DOHH2 (cell line): ENCODE measurements around the gene LBR.

Source experiments
- H3F3A ChIP-seq: fragments of 200-600 bp; sonication (generic), shearing (Covaris generic); 2 replicates; pipeline ENCODE4 v1.6.0; 2016; ENCODE audit warnings: antibody characterized with exemption, mild to moderate bottlenecking; ENCODE audit not compliant: control insufficient read depth, insufficient read depth
- H3K27ac ChIP-seq: fragments of 200-600 bp; sonication (generic); 2 replicates; pipeline ENCODE4 v1.5.1; 2014; ENCODE audit warnings: low read depth, mild to moderate bottlenecking, low read length, moderate library complexity
- H3K27me3 ChIP-seq: fragments of 200-600 bp; sonication (generic); 2 replicates; pipeline ENCODE4 v1.6.1; 2014; ENCODE audit warnings: mild to moderate bottlenecking, low read length, mixed read lengths; ENCODE audit not compliant: control insufficient read depth
- H3K36me3 ChIP-seq: fragments of 200-600 bp; sonication (generic); 2 replicates; pipeline ENCODE4 v1.6.1; 2014; ENCODE audit warnings: mild to moderate bottlenecking, low read length, moderate library complexity, mixed read lengths; ENCODE audit not compliant: control insufficient read depth
- H3K4me1 ChIP-seq: fragments of 200-600 bp; sonication (generic); 2 replicates; pipeline ENCODE4 v1.6.1; 2014; ENCODE audit warnings: mild to moderate bottlenecking, low read length, mixed read lengths; ENCODE audit not compliant: control insufficient read depth
- H3K4me2 ChIP-seq: fragments of 200-600 bp; sonication (generic); 2 replicates; pipeline ENCODE4 v1.6.0; 2014; ENCODE audit warnings: mild to moderate bottlenecking, low read length, moderate library complexity
- H3K4me3 ChIP-seq: fragments of 200-600 bp; sonication (generic); 2 replicates; pipeline ENCODE4 v1.5.1; 2014; ENCODE audit warnings: mild to moderate bottlenecking, low read length, mixed read lengths
- H3K79me2 ChIP-seq: fragments of 200-600 bp; sonication (generic); 2 replicates; pipeline ENCODE4 v1.6.1; 2014; ENCODE audit warnings: mild to moderate bottlenecking, low read length, mixed read lengths; ENCODE audit not compliant: control insufficient read depth
- H3K9me2 ChIP-seq: fragments of 200-600 bp; sonication (generic); replicated peaks from 2 replicates; pipeline ENCODE4 v1.6.1; 2014; ENCODE audit warnings: mild to moderate bottlenecking, low read length, mixed read lengths; ENCODE audit not compliant: control insufficient read depth
- H3K9me3 ChIP-seq: fragments of 200-600 bp; sonication (generic); 2 replicates; pipeline ENCODE4 v1.6.1; 2014; ENCODE audit warnings: antibody characterized with exemption, low read length, mixed read lengths; ENCODE audit not compliant: control insufficient read depth, insufficient read depth
- H4K20me1 ChIP-seq: fragments of 200-600 bp; sonication (generic); 2 replicates; pipeline ENCODE4 v1.6.0; 2014; ENCODE audit warnings: low read depth, mild to moderate bottlenecking, antibody characterized with exemption, low read length, moderate library complexity; ENCODE audit not compliant: control insufficient read depth, insufficient read depth
- CTCF ChIP-seq: fragments of 200-600 bp; sonication (generic); IDR thresholded peaks from one replicate; pipeline ENCODE4 v1.5.1; 2014; ENCODE audit warnings: antibody characterized with exemption, mild to moderate bottlenecking, low read depth, low read length; ENCODE audit not compliant: poor library complexity, severe bottlenecking
- EZH2phosphoT487 ChIP-seq: fragments of 200-600 bp; sonication (generic); IDR thresholded peaks from 2 replicates; pipeline ENCODE4 v1.6.1; 2017; ENCODE audit warnings: borderline replicate concordance, mild to moderate bottlenecking, antibody characterized with exemption, low read length, moderate library complexity, mixed read lengths

Gene LBR

GRCh38 chr1:225442123-225442505 lies 14.3 kb upstream of the LBR start:
- H3K79me2 ChIP-seq, result no peaks in the 10 kb centered on the region
- H3K9me2 ChIP-seq, result no peaks in the 10 kb centered on the region
- no peaks in the 10 kb centered on the region for H3K36me3 ChIP-seq
- H3K4me2 ChIP-seq, result peak overlapping the region; percentile 46
- H3K9me3 ChIP-seq, result no peaks in the 10 kb centered on the region
- H3K27me3 ChIP-seq, result no peaks in the 10 kb centered on the region
- H3K4me3 ChIP-seq, result 0 out of 2 replicates have a peak overlapping the region, but pooled peaks have one; percentile 7
- peaks cover 54% of the 10 kb centered on the region for H3K4me1 ChIP-seq
- no peaks in the 10 kb centered on the region for H4K20me1 ChIP-seq
- TF ChIP-seq CTCF (no peak), EZH2phosphoT487 (no peak)
- H3K27ac ChIP-seq, result peak overlapping the region; percentile 15
- H3F3A ChIP-seq, result peaks cover 9% of the 10 kb centered on the region

- H3K27me3 ChIP-seq, result no peaks in the 10 kb centered on the region
- peaks cover 58% of the 10 kb centered on the region for H3K4me1 ChIP-seq
- H3K9me3 ChIP-seq, result no peaks in the 10 kb centered on the region
- H4K20me1 ChIP-seq, result no peaks in the 10 kb centered on the region
- peak overlapping the region; percentile 46 for H3K4me2 ChIP-seq
- TF ChIP-seq EZH2phosphoT487, result no peak
- peak; percentile 68 for TF ChIP-seq CTCF
- no peaks in the 10 kb centered on the region for H3K9me2 ChIP-seq
- no peaks in the 10 kb centered on the region for H3K79me2 ChIP-seq
- 0 out of 2 replicates have a peak overlapping the region, but pooled peaks have one; percentile 7 for H3K4me3 ChIP-seq
- no peaks in the 10 kb centered on the region for H3K36me3 ChIP-seq
- H3F3A ChIP-seq, result peaks cover 9% of the 10 kb centered on the region
- peak overlapping the region; percentile 15 for H3K27ac ChIP-seq
Measured at GRCh38 chr1:225441314-225442122, 13.7 kb upstream of the LBR start.

GRCh38 chr1:225440380-225441221 lies 12.8 kb upstream of the LBR start:
- Histone ChIP-seq H3K27ac (no peak overlapping the region), H3F3A (peaks cover 15% of the 10 kb centered on the region), H3K4me2 (no peak overlapping the region), H3K9me3 (no peaks in the 10 kb centered on the region), H3K9me2 (no peaks in the 10 kb centered on the region), H3K4me3 (no peak overlapping the region), H3K27me3 (no peaks in the 10 kb centered on the region), H4K20me1 (no peaks in the 10 kb centered on the region), H3K79me2 (no peaks in the 10 kb centered on the region), H3K36me3 (peaks cover 4% of the 10 kb centered on the region; the same call in 1 of the 2 replicates), H3K4me1 (peaks cover 58% of the 10 kb centered on the region)
- TF ChIP-seq CTCF (no peak), EZH2phosphoT487 (no peak)
